Measurements from ENCODE around the gene FARP1.

- TF ChIP-seq CTCF (IDR thresholded peaks at IDR 0.05; ENCODE audit: insufficient read depth, low read length, poor library complexity, severe bottlenecking) = no peak
- no peak for TF ChIP-seq EZH2phosphoT487 (conservative IDR thresholded peaks at IDR 0.05; ENCODE audit: low read length)
These were observed 324.5 kb downstream of the FARP1 start for GRCh38 chr13:98467263-98467985.

Data from SU-DHL-6 (cell line).